Suprapubic skin (tissue), 4 donors: ENCODE data around the gene PDE1C.

Experiments used
- CTCF ChIP-seq, 2 donors: fragments of 200-600 bp in 1 of 2; fragments of 450-650 bp in 1 of 2; sonication (generic) in 1 of 2; IDR thresholded peaks; one replicate each; pipeline ENCODE4 v1.5.1; 2016 to 2019; ENCODE audit warnings: antibody characterized with exemption in 2 of 2, mild to moderate bottlenecking in 1 of 2, moderate library complexity in 1 of 2
- EP300 ChIP-seq: sonication (generic); formaldehyde crosslinking; IDR thresholded peaks from one replicate; pipeline ENCODE4 v1.6.1; 2017; ENCODE audit warnings: antibody characterized with exemption
- POLR2A ChIP-seq, 2 donors: fragments of 450-650 bp; IDR thresholded peaks; one replicate each; pipeline ENCODE4 v1.6.1; 2017; ENCODE audit warnings: antibody characterized with exemption in 2 of 2, mild to moderate bottlenecking in 2 of 2, moderate library complexity in 2 of 2
- POLR2AphosphoS5 ChIP-seq, 3 donors: sonication (generic); formaldehyde crosslinking; IDR thresholded peaks; one replicate each; pipeline ENCODE4 v1.6.1; 2017; ENCODE audit warnings: antibody characterized with exemption in 3 of 3

GRCh38 chr7:32047801-32048200 is 22.4 kb downstream of the PDE1C start:
- TF ChIP-seq EP300 (no peak), CTCF (IDR thresholded peaks at IDR 0.05) (no peak), POLR2A (IDR thresholded peaks at IDR 0.05) (no peak), POLR2AphosphoS5 (IDR thresholded peaks at IDR 0.05) (no peak)
